Measurements from ENCODE around the gene PTH.

The PTH gene

GRCh38 chr11:13495929-13496328 lies at the start of gene PTH:
PTH (minus strand) TSS chr11:13495997; CDS start chr11:13492855, 3,142 bp downstream.
- no peak for DNase-seq (ENCODE audit: low read depth)

- DNase-seq (ENCODE audit: low read depth) = no peak
Observed at GRCh38 chr11:13538044-13538443, 42.2 kb upstream of the PTH start.

DNA sequence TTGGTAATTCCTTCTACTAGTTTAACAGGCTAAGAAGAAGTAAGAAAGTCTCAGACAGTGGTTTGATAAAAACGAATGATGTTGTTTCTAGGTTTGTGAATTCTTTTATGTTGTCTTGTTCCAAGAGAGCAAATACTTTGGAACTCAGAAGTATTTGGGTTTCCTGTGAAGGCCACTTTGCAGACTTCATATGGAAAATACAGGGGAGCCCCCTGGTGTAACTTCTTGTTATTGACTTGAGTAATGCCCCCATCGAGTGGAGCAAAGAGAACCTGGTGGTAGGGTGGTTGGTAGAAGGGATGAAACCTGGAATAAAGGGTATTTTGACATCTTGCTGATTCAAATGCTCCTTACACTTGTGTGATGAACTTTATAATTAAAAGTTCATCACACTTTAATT lies 40.0 kb upstream of the PTH start:
- no peak for DNase-seq (ENCODE audit: low read depth)

- DNase-seq (ENCODE audit: low read depth) = no peak
Observed at GRCh38 chr11:13534358-13534757, 38.6 kb upstream of the PTH start.

GRCh38 chr11:13525257-13525656 lies 29.5 kb upstream of the PTH start:
- no peak for DNase-seq (ENCODE audit: low read depth)

GRCh38 chr11:13503393-13503792 lies 7.6 kb upstream of the PTH start:
- DNase-seq (ENCODE audit: low read depth) = no peak

- DNase-seq (ENCODE audit: low read depth) = no peak
Observed at GRCh38 chr11:13502492-13502891, 6.7 kb upstream of the PTH start.

DNA sequence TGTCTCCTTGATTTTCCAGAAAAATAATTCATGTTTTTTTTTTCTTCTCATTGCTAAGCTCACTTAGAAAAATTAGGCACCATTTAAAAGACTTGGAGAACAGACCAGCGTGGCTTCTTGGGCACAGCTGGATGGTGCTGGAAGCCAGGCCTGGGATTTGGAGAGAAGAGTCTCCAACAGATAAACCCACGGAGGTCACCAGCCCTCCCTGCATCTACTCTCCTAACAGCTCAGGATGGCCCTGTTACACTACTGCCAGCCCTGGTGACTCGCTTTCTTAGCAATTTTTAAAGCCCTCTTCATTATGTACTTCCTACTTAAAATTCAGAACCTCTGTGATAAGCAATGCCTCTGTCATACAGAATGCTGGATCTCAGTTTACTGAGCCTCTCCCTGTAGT lies 1.7 kb downstream of the PTH start:
- DNase-seq (ENCODE audit: low read depth) = no peak

DNA sequence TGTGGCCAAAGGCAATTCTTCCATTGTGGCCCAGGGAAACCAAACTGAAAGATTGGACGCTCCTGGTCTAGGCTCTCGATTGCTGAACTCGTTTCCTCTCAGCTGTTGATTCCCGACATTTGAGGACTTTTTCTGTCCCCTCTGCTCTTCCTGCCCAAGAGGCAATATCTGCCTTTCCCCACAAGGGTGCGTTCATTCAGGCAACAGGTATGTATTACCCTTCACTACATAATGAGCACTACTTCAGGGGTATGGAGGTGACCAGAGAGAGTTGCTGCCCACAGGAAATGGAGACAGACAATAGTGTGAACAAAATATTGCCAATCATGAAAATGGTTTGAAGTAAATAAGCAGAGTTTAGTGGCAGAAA lies 8.2 kb downstream of the PTH start:
- DNase-seq (ENCODE audit: low read depth) = no peak

- DNase-seq (ENCODE audit: low read depth) = no peak
Observed at GRCh38 chr11:13486926-13487660, 8.7 kb downstream of the PTH start.

DNA sequence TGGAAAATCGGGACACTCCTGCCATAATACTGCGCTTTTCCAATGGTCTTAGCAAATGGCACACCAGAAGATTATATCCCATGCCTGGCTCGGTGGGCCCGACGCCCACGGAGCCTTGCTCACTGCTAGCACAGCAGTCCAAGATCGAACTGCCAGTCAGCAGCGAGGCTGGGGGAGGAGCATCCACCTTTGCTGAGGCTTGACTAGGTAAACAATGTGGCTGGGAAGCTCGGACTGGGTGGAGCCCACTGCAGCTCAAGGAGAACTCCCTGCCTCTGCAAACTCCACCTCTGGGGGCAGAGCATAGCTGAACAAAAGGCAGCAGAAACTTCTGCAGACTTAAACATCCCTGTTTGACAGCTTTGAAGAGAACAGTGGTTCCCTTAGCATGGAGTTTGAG lies 15.6 kb downstream of the PTH start:
- DNase-seq (ENCODE audit: low read depth) = no peak

DNA sequence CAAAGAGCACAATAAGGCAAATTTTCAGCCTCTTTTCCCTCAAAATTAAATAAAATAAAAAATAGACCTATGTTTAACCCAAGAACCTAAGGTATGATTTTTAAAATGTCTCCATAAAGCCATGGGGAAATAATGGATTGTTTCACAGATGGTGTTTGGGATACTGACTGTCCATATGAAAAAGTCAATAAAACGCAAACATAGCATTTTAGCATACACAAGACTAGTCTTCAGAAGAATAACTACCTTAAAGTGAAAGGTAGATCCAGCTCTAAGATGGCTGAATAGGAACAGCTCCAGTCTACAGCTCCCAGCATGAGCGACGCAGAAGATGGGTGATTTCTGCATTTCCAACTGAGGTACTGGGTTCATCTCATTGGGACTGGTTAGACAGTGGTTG lies 16.1 kb downstream of the PTH start:
- no peak for DNase-seq (ENCODE audit: low read depth)

GRCh38 chr11:13475091-13475490 lies 20.7 kb downstream of the PTH start:
- no peak for DNase-seq (ENCODE audit: low read depth)

- no peak for DNase-seq (ENCODE audit: low read depth)
Observed at GRCh38 chr11:13473013-13473722, 22.6 kb downstream of the PTH start.

- no peak for DNase-seq (ENCODE audit: low read depth)
Observed at GRCh38 chr11:13468750-13469149, 27.0 kb downstream of the PTH start.

GRCh38 chr11:13465909-13466371 lies 29.9 kb downstream of the PTH start:
- peak; percentile 33 for DNase-seq (ENCODE audit: low read depth)

DNA sequence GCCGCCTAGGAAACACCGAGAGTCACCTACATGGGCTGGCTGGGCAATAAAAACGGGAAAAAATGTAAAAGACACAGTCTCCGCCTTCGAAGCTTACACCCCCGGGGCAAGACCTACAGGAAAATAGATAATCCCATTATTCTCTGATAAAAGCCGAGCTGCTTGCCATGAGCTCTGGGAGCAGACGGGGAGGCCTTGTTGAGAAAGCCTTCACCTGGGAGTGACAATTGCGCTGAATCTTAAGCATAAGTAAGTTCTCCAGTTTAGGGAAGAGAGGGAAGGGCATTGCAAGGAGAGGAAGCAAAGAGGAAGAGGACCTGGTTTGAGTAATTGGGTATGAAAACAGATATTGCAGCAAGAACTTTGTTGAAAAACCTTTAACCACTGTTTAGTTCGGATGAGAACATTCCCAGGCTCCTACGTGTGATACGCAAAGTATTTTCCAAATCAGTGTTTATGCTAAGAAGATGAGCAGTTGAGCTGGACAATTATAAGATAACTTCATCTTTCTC lies 32.0 kb downstream of the PTH start:
- DNase-seq (ENCODE audit: low read depth) = no peak

GRCh38 chr11:13462901-13463778 lies 32.7 kb downstream of the PTH start, which contains the start of gene BTBD10:
BTBD10 (minus strand) TSS chr11:13463222; CDS start chr11:13445124, 18,098 bp downstream.
- DNase-seq (ENCODE audit: low read depth) = peak; percentile 92

- DNase-seq (ENCODE audit: low read depth) = no peak
Observed at GRCh38 chr11:13462311-13462900, 33.4 kb downstream of the PTH start.

GRCh38 chr11:13461291-13461690 lies 34.5 kb downstream of the PTH start:
- no peak for DNase-seq (ENCODE audit: low read depth)

GRCh38 chr11:13450832-13451397 lies 44.9 kb downstream of the PTH start:
- no peak for DNase-seq (ENCODE audit: low read depth)

- no peak for DNase-seq (ENCODE audit: low read depth)
Observed at GRCh38 chr11:13449522-13449921, 46.3 kb downstream of the PTH start.

All from fibroblast of gingiva (primary cell).